Astrocyte of the cerebellum (primary cell): ENCODE results near the gene MGAT5.

Source experiments
- DNase-seq: peaks from one replicate; pipeline ENCODE4 v3.0.0-alpha.2; 2011; ENCODE audit warnings: low read depth
- H3K4me3 ChIP-seq: 2 replicates; pipeline ENCODE4 v1.5.1; 2011; ENCODE audit warnings: mild to moderate bottlenecking, low read depth, low read length, moderate library complexity
- in situ Hi-C: cut with HindIII; loops from 2 replicates; pipeline ENCODE4 v1.10.0; 2017; ENCODE audit warnings: low sequenced_read_pairs
- TF ChIP-seq, protein P1 (sequence below): IDR thresholded peaks from 2 replicates; pipeline ENCODE4 v1.5.1; 2012; ENCODE audit warnings: low read length, low read depth, moderate library complexity, mild to moderate bottlenecking; ENCODE audit errors: missing control alignments

MGAT5 gene

DNA sequence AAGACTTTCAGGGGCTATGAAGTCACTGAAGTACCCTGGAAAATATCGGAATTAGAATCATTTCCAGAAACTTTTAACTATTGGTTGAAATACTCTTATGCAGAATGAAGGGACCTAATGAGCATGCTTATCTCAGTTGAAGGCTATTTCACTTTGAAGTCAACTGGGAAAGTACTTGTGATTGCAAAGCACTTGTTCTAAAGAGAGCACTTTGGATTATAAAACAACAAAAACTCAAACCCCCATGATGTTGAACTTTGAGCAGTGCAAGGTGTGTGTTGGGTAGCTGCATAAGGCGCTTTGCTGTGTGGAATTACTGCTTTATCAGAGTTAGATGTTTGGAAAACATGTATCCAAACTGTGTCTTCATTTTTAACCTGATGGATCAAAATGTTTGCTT lies 12.0 kb upstream of the MGAT5 start:
- in situ Hi-C loops = no loop called here
- H3K4me3 ChIP-seq = no peak overlapping the region
- no peak for DNase-seq

GRCh38 chr2:134243244-134243643 lies 10.6 kb upstream of the MGAT5 start:
- no peak for DNase-seq
- TF ChIP-seq, protein P1, sequence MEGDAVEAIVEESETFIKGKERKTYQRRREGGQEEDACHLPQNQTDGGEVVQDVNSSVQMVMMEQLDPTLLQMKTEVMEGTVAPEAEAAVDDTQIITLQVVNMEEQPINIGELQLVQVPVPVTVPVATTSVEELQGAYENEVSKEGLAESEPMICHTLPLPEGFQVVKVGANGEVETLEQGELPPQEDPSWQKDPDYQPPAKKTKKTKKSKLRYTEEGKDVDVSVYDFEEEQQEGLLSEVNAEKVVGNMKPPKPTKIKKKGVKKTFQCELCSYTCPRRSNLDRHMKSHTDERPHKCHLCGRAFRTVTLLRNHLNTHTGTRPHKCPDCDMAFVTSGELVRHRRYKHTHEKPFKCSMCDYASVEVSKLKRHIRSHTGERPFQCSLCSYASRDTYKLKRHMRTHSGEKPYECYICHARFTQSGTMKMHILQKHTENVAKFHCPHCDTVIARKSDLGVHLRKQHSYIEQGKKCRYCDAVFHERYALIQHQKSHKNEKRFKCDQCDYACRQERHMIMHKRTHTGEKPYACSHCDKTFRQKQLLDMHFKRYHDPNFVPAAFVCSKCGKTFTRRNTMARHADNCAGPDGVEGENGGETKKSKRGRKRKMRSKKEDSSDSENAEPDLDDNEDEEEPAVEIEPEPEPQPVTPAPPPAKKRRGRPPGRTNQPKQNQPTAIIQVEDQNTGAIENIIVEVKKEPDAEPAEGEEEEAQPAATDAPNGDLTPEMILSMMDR = no peak
- no peak overlapping the region for H3K4me3 ChIP-seq
- in situ Hi-C loops = no loop called here

More for the DNA sequence above, 12.0 kb upstream of the MGAT5 start:
- TF ChIP-seq, protein P1 = no peak

DNA sequence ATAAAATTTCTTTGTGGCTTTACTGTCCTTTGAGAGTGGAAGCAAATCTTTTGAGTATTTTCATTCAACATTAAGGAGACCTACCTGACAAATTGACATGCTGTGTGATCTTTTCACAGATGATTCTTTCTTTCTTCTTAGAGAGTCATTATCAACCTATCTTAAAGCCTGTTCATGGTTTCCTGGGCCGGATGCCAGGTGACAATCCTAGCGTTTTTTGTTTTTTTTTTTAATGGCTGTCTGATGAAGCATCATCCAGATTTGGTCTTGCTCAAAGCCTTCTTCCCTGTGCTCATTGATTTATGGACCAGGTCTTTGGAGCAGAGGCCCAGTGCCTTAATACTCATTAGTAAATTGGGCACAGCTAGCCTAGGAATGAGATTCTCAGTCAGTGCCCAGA lies 9.8 kb upstream of the MGAT5 start:
- DNase-seq = no peak
- TF ChIP-seq, protein P1 = no peak
- in situ Hi-C loops = no loop called here
- H3K4me3 ChIP-seq = no peak overlapping the region

GRCh38 chr2:134244587-134244986 lies 9.3 kb upstream of the MGAT5 start:
- DNase-seq = no peak
- no peak overlapping the region for H3K4me3 ChIP-seq
- TF ChIP-seq, protein P1 = no peak
- in situ Hi-C loops = no loop called here

- H3K4me3 ChIP-seq = no peak overlapping the region
- peak; percentile 52 for DNase-seq
- in situ Hi-C loops = no loop called here
- TF ChIP-seq, protein P1 = peak; percentile 86
These were observed 8.4 kb upstream of the MGAT5 start for GRCh38 chr2:134245340-134245984.

DNA sequence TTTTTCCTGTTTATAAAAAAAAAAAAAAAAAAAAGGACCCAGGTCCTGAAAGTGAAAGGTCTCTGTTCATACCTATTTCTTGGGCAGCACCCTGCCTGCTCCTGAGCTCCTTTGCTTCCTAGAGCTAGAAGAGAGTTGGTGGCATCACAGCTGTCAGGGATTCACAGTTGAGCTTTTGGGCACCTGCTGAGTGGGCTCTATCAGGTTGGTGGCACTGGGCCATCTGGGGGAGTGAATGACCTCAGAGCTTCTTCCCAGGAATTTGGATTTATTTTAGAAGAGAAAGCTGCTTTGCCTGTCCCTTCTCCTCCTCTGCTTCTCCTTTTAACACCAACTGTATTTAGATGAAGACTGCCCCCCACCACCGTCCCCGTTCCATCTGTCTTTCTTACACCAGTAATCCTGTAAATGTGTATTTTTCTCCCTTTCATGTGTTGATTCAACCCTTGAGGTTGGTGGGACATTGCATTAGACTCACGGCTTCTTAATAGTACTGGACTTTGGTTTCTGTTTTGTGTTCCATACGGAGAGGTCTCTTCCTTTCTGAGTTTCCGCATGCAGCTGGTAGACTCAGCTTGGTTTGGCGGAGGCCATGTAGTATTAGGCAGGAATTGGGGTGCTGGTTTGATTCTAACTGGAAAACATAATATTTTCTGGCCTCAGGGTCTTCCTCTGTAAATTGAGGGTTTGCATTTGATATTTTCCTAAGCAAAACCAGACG lies 7.6 kb upstream of the MGAT5 start:
- TF ChIP-seq, protein P1 = no peak
- in situ Hi-C loops = no loop called here
- no peak overlapping the region for H3K4me3 ChIP-seq
- no peak for DNase-seq
